GM21723 (cell line): Measurements from ENCODE around the gene ST8SIA6.
A peak's percentile ranks its signal among the peaks of the same experiment; 100 is the strongest.
"Not testable (repeated sequence)": the region's sequence is repeated elsewhere in the genome, so short reads cannot be mapped to it uniquely, and the experiment has no call there.

Source experiments
- ATAC-seq: cut with Tn5 transposase; IDR thresholded peaks from one replicate; pipeline ENCODE4 v1.9.1; 2021; ENCODE audit warnings: mild to moderate bottlenecking, moderate library complexity; ENCODE audit not compliant: unreplicated experiment

Gene ST8SIA6

DNA sequence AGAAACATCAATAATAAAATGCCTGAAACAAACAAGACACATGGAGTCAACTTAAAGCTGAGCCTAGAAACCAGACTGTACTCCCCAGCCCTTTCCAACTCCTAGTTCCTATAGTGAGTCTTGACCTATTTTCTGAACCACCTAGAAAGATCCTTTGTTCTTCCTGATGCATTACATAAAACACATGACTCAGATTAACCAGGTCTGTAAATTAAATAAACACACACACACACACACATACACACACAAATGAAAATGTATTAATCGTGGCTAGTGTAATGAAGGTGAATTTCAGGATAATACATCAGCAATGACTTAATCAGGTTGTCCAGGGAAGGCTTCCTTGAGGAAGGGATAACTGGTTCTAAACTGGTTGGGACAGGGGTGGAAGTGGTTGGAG lies 104.7 kb downstream of the ST8SIA6 start:
- no peak for ATAC-seq

DNA sequence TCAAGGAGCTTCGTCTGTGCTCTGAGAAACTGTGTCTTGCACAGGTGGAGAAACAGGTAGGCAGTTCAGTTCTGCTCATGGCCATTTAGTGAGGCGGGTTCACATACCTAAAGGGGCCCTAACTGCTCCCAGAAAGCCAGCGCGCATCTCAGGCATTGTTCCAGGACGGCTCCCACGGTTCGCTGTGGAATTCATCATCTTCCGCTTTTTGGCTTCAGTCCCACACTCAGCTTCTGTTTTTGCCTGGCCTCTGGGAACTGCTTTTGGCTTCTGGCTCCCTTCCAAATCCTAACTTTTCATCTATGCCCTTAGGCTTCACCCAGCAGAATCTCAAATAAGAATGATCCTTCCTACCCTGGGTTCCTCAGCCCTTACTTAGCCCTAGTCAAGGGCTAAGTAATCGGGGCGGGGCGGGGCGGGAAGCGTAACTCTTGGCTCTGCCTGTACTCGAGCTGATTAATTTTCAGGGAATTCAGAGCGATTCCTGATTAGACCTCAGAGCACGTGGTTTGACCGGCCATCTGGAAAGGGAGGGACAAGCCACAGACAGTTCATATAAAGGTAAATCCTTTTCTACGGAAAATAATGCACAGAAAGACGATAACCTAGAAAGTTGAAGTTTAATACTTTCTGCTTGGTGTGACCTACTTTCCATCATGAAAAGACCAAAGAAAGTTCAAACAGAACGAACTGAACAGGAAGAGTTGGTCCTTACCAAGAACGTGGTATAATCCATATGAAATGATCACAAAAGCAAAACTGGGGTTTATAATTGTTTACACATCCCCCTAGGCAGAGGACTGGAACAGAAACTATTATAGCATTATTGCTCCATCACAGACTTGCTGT lies 105.7 kb downstream of the ST8SIA6 start:
- ATAC-seq, result no peak

DNA sequence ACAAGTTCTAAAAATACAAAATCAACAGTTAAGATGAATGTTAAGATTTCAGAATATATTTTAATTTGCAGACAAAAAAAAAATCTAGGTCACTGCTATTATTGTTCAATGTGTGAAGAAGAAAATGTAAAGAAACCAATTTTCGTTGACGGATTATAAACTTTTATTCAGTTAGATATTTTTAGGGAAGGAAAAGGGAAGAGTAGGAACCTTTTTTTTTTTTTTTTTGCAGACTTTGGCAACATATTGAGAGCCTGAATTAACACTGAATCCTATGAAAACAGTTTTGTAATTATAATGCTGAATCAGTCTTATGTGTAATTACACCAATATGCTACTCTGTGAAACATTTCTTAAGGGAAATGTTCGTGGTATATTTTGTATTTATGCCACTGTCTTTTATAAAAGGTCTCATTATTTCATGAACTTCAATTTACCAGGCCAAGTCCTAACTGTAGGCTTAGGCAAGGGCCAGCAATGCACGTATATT lies 106.3 kb downstream of the ST8SIA6 start:
- no peak for ATAC-seq

DNA sequence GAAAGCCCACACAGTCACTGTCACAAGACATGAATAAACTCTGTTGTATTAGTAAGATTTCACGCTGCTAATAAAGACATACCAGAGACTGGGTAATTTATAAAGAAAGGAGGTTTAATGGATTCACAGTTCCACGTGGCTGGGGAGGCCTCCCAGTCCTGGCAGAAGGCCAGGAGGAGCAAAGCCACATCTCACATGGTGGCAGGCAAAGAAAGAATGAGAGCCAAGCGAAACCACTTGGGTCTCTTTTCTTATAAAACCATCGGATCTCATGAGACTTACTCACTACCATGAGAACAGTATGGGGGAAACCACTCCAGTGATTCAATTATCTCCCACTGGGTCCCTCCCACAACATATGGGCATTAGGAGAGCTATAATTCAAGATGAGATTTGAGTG lies 110.2 kb downstream of the ST8SIA6 start:
- ATAC-seq, result no peak

DNA sequence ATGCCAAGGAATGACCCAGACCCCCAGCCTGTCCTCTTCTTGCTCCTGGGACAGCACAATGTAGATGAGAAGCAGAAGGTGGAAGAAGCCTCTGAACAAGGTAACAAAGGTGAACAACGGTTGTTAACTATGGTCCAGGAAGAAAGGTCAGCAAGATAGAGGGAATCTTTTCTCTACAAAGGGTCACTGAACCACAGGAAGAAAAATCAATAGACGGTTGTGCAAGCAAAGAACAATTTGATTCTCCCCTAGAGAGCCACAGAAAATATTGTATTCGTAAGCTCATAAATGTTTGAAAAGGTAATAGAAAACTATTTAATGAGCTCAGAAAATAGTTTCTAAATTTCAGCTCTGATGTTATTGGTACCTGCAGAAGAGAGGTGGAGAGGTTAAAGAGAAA lies 111.3 kb downstream of the ST8SIA6 start:
- no peak for ATAC-seq

DNA sequence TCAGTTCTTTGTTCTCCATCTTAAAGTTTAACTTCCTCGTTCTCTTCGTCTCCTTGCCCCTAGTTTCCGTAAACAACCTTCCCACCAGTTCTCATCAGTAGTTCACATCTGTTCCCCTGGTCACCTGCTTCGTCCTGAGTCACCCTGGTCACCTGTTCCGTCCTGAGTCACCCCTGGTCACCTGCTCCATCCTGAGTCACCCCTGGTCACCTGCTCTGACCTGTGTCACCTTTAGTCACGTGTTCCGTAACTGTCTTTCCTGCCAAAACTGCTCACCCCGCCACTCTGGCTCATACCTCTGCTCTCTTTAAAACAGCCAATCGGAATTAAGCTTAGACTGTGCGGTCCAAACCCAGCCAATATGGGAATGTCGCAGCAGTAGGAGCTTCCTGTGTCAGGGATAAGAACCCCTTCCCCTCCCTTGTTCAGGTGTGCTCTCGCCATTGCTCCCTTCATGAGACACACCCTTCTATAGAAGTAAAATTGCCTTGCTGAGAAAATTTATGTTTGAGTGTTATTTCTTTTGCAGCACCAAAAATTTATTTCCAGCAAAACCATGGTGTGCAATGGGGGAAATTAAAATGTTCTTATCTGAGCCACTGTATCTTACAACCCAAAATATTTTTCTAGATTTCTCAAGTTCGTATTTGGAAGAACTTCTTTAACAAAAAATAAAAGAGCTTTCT lies 114.1 kb downstream of the ST8SIA6 start:
- ATAC-seq, result no peak

DNA sequence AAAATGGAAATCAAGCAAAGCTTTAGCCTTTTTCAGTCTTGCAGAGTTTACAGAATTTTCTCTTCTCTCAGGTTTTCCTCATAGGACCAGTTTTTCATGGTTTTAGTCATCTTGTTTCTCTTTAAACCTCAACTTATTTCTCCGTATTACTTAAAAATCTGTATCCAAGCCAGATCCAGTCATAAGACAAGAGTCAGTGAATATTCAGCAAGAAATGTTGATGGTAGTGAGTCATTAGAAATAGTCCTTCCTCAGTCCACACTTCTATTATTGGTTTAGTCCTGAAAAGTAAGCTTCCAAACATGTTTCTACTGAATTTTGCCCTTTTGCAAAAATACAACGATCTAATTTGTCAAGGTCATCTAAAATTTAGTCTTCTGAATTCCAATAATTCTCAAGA lies 119.3 kb downstream of the ST8SIA6 start:
- ATAC-seq, result no peak

DNA sequence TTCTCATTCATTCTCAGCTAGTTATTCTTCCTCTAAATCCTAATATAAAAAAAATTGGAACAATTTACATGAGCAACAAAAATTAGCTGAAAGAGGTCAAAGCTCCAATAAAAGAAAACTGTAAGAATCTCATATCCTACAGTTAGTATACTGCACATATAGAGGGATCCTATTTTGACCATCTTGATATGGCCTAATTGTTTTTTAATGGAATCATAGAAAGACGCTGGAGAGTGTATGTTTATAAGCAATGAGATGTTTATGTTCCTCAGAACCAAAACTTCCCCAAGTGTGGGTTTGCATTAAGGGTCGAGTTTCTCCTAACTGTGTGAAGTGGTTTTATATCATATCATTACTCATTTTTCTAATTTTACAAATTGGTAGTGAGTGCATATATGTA lies 123.9 kb downstream of the ST8SIA6 start:
- no peak for ATAC-seq

DNA sequence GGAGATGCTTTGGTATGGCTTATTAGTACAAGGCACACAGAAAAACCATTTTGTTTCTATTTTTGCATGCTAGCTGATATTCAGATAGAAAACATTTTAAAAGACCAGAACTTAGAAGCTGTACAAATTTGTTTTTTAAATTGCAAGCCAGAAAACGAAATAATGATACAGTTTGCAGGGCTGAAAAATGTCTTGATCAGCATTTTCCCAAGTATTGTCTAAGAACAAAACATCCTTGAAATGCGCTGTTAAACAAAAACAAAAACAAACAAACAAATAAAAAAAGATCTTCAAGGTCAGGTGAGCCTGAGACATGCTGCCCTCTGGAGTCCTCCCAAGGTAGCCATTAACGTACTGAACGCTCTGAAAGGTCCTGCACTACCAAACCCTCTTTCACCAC lies 128.0 kb downstream of the ST8SIA6 start:
- no peak for ATAC-seq

DNA sequence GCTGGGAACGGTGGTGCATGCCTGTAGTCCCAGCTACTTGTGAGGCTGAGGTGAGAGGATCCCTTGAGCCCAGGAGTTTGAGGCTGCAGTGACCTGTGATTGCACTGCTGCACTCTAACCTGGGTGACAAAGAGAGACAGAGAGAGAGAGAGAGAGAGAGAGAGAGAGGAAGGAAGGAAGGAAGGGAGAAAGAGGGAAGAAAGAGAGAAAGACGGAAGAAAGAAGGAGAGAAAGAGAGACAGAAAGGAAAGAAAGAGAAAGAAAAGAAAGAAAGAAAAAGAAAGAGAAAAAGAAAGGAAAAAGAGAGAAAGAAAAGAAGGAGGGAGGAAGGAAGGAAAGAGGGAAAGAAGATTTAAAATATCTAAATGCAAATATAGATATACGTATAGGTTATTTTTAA lies 132.4 kb downstream of the ST8SIA6 start:
- not testable (repeated sequence) for ATAC-seq

DNA sequence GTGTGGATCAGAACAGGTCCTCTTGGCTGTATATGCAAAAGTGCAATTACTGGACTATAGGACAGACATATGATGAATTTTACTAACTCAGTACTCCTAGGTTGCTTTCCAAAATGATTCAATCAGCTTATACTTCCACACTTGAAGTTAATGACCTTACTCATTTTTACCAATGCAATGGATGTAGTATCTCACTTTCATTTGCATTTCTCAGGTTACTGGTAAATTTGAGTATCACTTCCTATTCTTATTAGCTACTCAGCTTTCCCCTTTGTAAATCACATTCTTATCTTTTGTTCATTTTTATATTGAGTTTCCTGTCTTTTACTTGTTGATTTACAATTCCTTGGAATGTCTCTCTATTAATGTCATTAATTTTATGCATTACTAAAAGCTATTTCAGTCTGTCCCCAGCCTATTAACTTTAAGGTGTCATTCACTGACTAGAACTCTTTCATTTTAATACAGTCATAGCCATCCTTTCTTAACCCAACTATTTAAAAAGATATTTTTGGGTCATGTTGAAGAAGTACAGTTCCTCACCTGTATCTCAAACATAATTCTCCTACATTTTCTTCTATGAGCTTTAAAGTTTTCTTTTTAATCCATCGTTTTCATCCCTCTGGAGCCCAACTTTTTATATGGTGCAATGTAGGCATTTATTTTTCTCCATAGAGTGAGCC lies 137.8 kb downstream of the ST8SIA6 start:
- peak; percentile 89 for ATAC-seq

DNA sequence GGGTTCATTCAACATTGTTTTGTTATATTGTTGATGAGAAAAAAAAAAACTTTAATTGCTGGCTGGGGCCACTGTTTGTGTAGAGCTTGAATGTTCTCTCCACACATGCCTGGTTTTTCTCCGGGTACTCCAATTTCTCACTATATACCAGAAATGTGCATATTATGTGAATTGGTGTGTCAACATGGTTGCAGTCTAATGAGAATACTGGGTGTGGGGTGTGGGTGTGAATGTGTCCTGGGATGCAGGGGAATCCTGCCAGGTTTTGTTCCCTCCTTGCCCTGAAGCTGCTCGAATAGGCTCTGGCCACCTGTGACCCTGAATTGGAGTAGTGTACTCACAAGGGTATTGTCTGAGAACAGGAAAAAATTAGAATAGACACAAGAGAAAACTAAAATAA lies 145.0 kb downstream of the ST8SIA6 start:
- ATAC-seq, result no peak

DNA sequence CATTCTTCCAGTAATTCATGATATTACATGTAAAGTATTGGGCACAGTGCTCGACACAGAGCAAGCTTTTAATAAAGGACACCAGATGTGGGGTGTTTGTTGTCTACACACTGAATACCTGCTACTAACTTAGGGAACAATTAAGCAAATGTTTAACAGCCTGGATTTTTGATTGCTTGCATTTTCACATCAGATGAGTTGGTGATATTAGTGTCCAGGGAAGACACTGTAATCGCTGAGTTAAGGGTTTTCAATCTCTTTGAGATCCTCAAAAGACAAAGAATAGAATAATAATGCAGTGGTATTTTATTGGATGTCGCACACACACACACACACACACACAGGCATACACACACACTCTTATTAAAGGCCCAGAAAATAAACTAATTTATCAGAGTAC lies 147.3 kb downstream of the ST8SIA6 start:
- no peak for ATAC-seq

DNA sequence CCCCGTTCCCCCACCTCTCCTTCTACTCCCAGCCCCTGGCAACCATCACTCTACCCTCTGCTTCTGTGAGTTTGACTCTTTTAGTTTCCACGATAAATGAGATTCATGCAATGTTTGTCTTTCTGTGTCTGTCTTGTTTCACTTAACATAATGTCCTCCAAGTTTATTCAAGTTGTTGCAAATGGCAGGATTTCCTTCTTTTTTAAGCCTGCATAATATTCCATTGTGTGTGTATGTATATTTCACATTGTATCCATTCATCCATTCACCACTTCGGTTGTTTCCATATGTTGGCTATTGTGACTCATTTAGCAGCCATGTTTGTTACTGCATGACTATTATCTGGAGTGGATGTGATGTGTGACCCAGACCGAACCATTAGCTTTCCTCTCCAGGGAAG lies 162.0 kb downstream of the ST8SIA6 start:
- no peak for ATAC-seq

DNA sequence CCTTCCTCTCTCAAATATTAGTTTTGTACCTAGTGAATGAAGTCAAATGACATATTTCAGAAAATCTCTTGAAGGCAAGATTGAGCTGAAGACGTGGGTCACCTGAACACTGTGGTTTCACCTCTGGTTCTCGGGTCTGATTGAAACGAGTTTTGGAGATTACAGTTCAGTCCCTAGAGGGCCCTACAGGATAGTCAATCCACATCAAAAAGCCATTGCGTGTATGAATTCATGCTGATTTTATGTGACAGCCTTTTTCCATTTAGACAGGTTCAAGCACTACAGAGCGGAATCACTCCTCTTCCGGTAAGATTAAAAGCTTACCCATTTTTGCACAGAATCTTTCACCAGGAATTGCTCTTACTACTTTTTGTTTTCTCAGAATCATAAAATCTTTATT lies 164.2 kb downstream of the ST8SIA6 start:
- ATAC-seq, result no peak

DNA sequence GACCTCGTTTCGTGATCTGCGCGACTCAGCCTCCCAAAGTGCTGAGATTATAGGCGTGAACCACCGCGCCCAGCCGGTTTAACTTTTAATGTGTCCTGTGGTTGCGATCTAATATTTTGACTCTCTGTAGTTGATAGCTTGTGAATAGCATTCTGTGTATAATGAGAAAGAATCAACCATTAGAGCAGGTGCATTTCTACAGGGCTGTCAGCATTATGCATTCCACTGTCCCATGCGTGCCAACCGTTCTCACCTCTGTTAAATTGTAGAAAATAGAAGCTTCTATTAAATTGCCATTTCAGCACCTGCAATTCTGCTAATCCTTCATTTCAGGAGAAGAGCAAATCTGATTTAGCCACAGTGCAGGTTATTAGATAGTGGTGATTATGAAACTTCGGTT lies 164.6 kb downstream of the ST8SIA6 start:
- no peak for ATAC-seq

DNA sequence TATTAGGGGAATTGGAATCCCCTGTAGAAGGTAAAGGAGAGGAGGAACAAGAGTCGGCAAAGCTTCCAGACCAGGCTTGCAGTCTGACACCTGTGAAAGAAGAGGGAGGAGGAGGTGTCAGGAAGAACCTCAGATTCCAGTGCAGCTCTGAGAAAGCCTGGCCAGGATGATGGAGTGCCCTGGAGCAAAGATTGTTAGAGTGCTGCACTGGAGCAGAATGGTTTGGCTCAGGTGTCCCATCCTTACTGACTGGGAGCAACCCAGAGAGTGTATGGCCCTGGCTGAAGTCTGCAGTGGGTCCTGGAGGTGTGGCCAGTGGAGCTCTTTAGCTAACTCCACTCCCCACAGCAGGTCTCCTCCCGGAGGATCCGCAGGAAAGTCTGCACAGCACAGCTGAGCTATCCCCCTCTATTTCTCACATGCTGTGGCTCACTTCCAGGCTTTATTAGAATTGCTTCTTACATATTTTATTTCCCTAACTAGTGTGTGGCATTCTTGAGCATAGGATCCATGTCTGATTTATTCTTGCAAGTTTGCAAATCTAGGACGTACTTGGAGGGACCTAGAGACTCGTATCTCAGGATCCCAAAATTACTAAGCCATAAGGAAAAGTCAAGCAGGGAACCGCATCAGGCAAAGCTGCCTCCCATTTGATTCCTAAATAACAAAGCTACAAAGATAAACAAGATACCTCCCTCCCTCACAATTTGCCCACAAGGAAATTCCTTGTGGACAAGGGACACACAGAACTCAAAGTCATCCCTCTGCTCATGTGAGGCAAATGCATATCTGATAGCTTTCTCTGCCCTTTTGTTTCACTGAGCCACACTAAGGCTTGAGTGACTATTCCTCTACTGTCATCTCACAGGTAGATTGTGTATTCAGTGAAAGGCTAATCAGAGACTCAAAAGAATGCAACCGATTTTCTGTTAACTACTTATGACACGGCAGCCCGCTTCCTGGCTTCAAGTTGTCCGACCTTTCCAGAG lies 167.5 kb downstream of the ST8SIA6 start:
- ATAC-seq, result no peak

DNA sequence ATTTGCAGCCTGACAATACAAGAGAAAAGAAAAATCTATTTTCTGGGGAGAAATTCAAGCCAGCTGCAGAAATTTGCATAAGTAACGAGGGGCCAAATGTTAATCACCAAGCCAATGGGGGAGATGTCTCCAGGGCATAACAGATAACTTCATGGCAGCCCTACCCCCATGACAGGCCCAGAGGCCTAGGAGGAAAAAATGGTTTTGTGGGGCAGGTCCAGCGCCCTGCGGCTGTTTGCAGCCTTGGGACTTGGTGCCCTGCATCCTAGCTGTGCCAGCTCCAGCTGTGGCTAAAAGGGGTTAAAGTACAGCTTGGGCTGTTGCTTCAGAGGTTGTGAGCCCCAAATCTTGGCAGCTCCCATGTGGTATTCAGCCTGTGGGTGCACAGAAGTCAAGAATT lies 172.1 kb downstream of the ST8SIA6 start:
- ATAC-seq, result no peak

DNA sequence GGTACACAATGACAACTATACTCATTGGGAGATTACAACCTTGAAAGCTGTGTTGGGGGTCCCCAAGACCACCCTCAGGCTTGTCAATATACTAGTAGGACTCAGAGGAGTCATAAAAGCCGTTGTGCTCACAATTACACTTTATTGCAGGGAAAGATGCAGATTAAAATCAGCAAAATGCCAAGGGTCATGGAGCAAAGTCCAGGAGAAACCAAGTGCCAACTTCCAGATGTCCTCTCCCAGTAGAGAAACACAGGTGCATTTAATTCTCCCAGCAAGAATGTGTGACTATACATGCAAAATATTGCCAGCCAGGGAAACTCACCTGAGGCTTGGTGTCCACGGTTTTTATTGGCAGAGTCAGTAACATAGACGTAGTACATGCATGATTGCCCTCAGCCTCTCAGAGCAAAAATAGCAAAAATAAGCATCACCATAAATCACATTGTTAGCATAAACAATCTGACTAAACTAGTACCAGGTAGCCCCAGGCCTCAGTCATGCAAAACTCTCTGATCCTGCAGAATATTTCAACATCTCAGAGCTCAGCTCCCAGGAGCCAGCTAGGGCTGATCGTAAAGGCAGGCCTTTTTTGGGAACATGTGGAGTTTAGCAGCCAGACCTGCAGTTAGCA lies 175.7 kb downstream of the ST8SIA6 start:
- no peak for ATAC-seq

DNA sequence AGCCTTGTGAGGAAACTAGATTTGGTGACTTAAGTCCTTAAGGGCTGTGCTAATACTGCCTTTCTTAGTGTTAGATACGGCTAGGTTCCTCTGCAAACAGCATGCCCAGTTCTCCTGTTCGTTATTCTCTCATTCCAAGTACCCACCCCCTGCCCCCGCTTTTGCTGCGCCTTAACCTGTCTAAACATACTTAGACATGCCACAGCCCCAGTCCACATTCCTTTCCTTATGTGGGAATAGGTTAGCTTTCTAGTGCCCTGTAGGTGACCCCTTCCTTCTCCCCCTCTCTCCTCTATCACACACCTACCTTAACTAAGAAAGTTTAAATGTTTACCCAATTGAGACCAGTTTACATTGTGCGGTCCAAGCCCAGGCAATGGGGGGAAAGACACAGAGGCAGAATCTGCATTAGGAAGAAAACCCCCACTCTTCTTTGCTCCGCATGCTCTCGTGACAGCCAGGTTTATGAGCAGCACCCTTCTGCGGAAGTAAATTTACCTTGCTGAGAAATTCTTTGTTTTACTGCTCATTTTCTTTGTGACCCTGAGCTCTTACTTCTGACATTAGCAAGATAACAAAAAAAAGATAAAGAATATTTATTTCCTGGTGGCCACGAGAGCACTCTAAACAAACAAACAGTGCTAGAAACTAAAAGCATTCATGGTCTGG lies 177.5 kb downstream of the ST8SIA6 start:
- ATAC-seq, result no peak
